HG03025 (cell line): Measurements from ENCODE around the gene KRTAP19-8.
A peak's percentile ranks its signal among the peaks of the same experiment; 100 is the strongest.

ENCODE experiments used
- ATAC-seq: cut with Tn5 transposase; IDR thresholded peaks from one replicate; pipeline ENCODE4 v1.9.1; 2021; ENCODE audit warnings: mild to moderate bottlenecking, moderate library complexity; ENCODE audit not compliant: unreplicated experiment, low FRiP score

KRTAP19-8 gene

DNA sequence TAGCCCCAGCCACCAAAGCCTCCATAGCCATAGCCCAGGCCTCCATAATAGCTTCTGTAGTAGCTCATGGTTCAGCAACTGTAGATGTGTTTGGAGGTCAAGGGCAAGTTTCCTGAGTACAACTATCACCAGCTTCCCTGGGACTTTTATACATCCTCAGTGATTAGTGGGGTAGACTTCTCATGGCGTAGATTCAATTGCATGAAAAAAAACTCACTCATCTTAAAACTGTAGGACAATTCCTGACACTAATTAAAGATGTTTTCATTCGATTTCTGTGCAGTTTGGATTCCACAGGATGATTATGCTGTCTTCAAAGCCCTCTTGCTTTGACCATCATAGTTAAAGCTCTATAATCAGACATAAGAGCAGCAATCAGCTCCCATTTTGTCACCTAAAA, at the start of gene KRTAP19-8:
Gene KRTAP19-8 (minus strand): TSS at position 101 of the 400 bp plus-strand sequence. CDS start 33 bp downstream, at position 68.
- ATAC-seq: no peak

DNA sequence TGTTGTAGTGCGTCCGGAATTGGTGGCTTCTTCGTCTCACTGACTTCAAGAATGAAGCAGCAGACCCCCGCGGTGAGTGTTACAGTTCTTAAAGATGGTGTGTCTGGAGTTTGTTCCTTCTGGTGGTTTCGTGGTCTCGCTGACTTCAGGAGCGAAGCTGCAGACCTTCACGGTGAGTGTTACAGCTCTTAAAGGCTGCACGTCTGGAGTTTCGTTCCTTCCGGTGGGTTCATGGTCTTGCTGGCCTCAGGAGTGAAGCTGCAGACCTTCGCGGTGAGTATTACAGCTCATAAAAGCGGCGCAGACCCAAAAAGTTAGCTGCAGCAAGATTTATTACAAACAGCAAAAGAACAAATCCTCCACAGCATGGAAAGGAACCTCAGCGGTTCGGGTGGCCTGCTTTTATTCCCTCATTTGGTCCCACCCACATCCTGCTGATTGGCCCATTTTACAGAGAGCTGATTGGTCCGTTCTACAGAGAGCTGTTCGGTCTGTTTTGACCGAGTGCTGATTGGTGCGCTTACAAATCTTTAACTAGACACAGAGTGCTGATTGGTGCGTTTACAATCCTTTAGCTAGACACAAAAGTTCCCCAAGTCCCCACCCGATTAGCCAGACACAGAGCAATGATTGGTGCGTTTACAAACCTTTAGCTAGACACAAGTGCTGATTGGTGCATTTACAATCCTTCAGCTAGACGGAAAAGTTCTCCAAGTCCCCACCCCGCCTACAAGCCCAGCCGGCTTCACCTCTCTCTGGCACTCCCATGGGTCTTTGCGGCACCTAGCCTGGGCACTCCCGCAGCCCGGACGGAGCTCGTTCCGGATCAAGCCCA, 49.6 kb upstream of the KRTAP19-8 start:
- ATAC-seq: no peak

DNA sequence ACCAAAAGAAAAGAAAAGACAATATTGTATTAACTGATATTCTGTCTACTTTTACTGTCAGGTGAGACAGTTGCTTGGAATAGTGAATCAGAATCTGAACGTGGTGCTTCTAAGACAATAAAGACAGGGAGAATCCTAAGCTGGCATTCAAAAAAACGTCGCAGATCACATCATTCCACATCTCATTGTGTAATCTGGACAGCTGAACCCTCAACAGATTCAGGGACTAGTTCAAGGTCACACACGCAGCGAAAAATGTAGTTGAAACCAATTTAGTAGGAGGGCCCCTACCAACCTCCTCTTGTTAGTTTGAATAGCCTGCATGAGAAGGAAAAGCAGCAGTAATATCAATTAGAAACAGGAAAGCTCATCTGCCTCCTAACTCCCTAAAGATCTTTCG, 46.4 kb upstream of the KRTAP19-8 start:
- ATAC-seq: no peak

- ATAC-seq: no peak
These were observed 40.5 kb upstream of the KRTAP19-8 start for GRCh38 chr21:31078796-31079195.

GRCh38 chr21:31078216-31078615, 39.9 kb upstream of the KRTAP19-8 start:
- ATAC-seq: no peak

GRCh38 chr21:31075848-31076247, 37.6 kb upstream of the KRTAP19-8 start:
- ATAC-seq: no peak

DNA sequence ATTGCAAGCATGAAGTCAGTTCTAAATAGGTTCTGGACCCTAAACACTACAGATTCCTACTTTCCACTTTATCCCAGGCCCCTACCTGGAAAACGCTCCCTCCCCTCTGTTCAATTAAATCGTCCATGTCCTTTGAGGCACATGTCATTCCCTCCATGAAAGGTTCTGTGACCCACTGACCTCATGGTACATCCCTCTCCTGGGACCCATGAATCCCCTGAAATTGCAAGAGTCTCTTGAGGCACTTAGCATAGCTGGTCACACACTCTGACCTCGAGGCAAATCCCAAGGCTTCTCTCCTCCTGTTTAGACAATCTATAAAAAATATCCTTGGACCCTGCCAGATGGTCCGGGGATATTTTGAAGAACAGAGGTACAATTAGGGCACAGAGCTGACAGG, 34.3 kb upstream of the KRTAP19-8 start:
- no peak for ATAC-seq

DNA sequence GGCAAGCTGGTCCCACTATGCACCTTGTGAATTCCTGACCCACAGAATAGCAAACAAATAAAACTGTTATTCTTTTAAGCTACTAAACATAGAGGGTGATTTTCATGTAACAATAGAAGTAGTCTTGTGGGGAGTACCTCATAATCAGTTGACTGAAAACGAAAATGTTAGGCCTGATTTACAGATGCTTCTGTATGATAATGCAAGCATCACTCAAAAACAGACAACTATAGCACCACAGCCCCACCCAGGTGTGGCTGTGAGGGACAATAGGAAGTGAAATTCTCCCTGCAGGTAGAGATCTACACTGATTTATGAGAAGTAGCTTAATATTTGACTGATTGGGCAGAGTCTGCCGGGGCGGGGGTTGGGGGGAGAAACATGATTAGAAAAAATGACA, 26.5 kb upstream of the KRTAP19-8 start:
- no peak for ATAC-seq

DNA sequence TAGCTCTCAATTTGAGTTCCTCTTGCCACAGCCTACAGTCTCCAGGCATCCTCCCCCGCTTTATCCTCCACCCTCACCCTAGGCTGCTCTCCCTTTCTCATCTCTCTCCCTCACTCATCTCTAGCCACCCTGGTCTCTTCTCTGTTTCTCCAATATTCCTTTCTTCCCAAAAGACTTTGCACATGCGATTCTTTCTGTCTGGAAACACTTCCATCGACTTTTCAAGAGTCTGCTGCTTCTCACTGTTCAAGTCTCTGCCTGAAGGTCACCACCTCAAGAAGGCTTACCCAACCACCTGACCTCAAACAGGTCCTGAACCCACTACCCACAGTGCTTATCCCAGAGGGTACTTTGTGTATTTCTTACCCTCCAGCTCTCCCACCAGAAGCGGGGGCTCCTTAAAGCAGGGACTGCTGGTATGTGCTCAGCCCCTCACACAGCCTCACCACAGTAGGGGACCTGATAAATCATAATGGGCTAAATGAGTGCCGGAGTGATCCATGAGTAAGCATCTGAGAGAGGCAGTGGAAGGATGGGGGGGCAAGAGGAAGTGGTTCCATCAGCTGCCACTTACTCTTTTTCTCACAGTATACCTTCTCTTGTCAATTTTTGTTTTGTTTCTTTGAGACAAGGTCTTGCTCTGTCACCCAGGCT, 14.3 kb upstream of the KRTAP19-8 start:
- no peak for ATAC-seq

- no peak for ATAC-seq
These were observed 12.4 kb upstream of the KRTAP19-8 start for GRCh38 chr21:31050577-31051157.

DNA sequence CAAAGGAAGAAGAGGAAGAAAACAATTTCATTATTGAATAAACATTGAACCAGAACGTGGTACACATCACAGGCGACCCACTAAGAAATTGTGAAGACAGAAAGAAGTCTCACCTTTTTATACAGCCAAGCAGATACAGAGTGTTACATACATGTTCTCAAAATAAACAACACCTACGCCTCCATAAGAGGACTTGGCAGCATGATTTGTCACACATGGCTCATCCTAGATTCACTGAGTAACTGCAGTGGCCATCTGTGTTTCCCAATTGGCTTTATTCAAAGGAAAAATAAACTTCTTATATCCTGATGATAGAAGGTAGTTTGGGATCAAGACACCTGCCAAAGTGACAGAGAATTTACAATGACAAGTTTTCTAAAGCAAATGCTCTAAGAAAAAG, 7.6 kb upstream of the KRTAP19-8 start:
- ATAC-seq: no peak

- ATAC-seq: no peak
These were observed 5.2 kb upstream of the KRTAP19-8 start for GRCh38 chr21:31043471-31043870.

DNA sequence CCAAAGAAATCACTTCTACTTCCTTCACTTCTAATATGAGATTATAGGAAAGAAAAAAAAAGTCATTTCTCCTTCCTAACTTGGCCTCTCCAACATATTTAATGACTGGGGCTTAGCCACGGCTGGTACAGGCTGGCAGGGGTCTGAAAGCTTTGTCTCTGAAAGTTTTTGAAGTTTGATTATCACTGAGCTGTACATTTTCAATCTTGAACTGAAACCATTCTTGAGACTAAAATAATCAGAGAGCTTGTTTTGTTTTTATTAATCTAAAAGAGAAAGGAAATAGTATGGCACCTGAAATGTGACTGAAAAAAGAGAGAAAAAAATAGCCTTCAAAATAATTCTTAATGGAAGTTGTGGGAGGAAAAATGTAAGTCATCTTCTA, 3.8 kb upstream of the KRTAP19-8 start:
- no peak for ATAC-seq

- ATAC-seq: no peak
These were observed 3.2 kb upstream of the KRTAP19-8 start for GRCh38 chr21:31041295-31042079.

GRCh38 chr21:31034378-31034777, 3.9 kb downstream of the KRTAP19-8 start:
- ATAC-seq: no peak

DNA sequence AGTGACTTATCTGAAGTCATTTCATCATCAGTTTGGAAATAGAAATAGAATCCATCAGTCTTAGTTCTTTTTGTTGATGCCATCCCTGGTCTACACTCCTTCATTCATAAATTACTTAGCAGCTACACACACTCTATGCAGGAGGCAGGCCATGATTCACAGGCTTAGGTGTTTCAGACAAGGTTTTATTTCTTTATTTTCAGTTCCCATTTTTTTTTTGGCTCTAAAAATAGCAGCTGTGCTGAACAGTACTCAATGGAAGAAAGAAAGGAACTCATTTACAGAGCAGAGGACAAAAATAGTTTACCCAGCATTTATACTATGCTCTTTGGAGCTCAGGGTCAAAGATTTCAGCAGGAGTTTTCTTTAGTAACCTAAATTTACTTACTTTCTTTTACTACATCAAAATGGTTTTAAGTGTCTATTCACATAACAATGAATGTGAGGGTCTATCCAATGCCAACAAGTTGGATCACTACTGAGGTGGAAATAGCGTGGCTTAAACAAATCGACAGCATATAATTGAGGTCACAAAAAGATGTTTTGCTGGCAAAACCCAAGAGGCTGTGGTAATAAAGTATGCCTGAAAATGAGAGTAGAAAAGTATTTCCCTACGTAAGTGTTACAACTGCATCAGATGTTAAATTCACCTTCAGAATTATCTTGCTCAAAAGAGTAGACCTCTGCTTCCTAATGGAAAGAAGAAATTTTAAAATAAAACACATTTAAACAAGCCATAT, 7.7 kb downstream of the KRTAP19-8 start:
- ATAC-seq: peak; percentile 53

DNA sequence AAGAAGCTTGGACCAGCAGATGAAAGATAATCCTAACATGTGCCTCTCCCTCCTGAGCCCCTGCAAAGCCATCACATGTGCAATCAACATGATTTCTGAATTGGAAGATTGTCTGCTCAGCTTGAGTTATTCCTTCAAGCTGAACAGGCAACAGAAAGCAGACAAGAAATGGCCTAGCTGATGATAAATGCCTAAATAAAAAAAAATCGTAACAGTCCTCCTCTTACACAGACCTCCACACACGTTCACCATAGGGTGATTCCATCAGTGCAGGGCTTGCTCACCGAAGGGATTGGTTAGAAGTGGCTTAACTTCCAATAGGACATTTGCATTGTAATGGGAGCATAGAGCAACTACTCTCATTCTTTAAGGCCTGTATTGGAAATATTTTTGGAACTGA, 14.6 kb downstream of the KRTAP19-8 start:
- ATAC-seq: no peak

DNA sequence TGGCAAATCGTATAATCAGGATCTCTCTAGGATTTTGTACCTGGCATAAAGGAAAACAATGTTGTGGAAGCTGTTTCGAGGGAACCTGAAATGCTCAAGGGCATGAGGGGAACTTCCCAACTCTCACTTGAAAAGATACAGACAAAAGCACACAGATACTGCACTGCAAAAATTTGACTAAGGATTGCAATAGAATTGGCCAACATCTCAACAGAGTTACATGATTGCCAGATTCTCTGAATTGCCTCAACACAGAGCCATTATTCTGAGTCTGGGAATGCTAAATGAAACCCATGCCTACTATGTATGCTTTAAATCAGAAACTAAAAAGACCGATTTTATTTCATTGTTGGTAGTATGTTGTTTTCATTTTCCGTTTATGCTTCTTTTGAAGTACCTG, 16.0 kb downstream of the KRTAP19-8 start:
- ATAC-seq: no peak

DNA sequence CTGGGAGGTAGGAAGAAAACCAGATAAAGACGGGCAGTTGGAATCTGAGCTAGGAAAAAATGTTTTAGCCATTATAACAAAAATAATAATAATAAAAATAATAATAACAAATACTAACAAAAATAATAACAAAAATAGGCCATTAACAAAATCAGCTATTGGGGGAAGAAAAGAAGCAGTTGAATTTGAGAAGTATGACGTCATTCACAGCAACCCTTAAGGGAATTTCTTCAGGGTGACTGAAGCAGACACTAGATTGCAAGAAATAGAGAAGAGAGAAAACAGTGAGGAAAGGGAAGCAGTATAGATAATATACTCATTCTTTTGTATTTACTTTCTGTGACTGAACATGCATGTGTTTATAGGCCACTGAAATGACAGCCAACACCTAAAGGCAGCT, 20.0 kb downstream of the KRTAP19-8 start:
- no peak for ATAC-seq

- ATAC-seq: no peak
These were observed 23.4 kb downstream of the KRTAP19-8 start for GRCh38 chr21:31014891-31015290.
